H9 (cell line): Measurements from ENCODE around the gene ASB4. TPM values are rescaled to one million over a fixed set of nuclear protein-coding genes. Genes with fewer than 3 reads are reported as not detected.

ENCODE experiments used
- DNase-seq: peaks from one replicate; pipeline ENCODE4 v3.0.0-alpha.2; 2017
- H2AFZ ChIP-seq: one replicate; pipeline ENCODE4 v1.6.1; 2013; ENCODE audit warnings: mild to moderate bottlenecking, low read length, control low read depth, moderate library complexity
- H2AK5ac ChIP-seq: 2 replicates; pipeline ENCODE4 v1.6.1; 2013; ENCODE audit warnings: low read length, control low read depth, mixed read lengths; ENCODE audit not compliant: insufficient read length
- H2BK120ac ChIP-seq: one replicate; pipeline ENCODE4 v1.6.1; 2013; ENCODE audit warnings: low read depth, mild to moderate bottlenecking, low read length, control low read depth, inconsistent platforms; ENCODE audit not compliant: poor library complexity, severe bottlenecking
- H2BK12ac ChIP-seq: 2 replicates; pipeline ENCODE4 v1.6.1; 2013; ENCODE audit warnings: low read length, control low read depth, mixed read lengths, low read depth; ENCODE audit not compliant: insufficient read length
- H2BK15ac ChIP-seq: 2 replicates; pipeline ENCODE4 v1.6.1; 2013; ENCODE audit warnings: low read depth, low read length, control low read depth
- H2BK20ac ChIP-seq: one replicate; pipeline ENCODE4 v1.6.1; 2013; ENCODE audit warnings: low read depth, mild to moderate bottlenecking, low read length, control low read depth, inconsistent platforms; ENCODE audit not compliant: poor library complexity, severe bottlenecking
- H2BK5ac ChIP-seq: 2 replicates; pipeline ENCODE4 v1.6.1; 2013; ENCODE audit warnings: low read length, control low read depth, mixed read lengths; ENCODE audit not compliant: insufficient read length
- H3K14ac ChIP-seq: 2 replicates; pipeline ENCODE4 v1.6.1; 2013; ENCODE audit warnings: low read length, control low read depth; ENCODE audit not compliant: insufficient read depth
- H3K18ac ChIP-seq: 2 replicates; pipeline ENCODE4 v1.6.1; 2013; ENCODE audit warnings: low read depth, mild to moderate bottlenecking, mixed read lengths, low read length, control low read depth; ENCODE audit not compliant: insufficient read length
- H3K23ac ChIP-seq: 2 replicates; pipeline ENCODE4 v1.6.1; 2013; ENCODE audit warnings: low read length, control low read depth, mixed read lengths, low read depth; ENCODE audit not compliant: insufficient read length
- H3K23me2 ChIP-seq: 2 replicates; pipeline ENCODE4 v1.6.1; 2013; ENCODE audit warnings: low read depth, mild to moderate bottlenecking, mixed read lengths, low read length, control low read depth; ENCODE audit not compliant: insufficient read length, poor library complexity, severe bottlenecking
- H3K27ac ChIP-seq: 2 replicates; pipeline ENCODE4 v1.5.1; 2013; ENCODE audit warnings: low read length, control low read depth, mixed read lengths, low read depth; ENCODE audit not compliant: insufficient read length
- H3K27me3 ChIP-seq: 2 replicates; pipeline ENCODE4 v1.6.1; 2013; ENCODE audit warnings: low read length, control low read depth, inconsistent platforms; ENCODE audit not compliant: insufficient read depth
- H3K4ac ChIP-seq: 2 replicates; pipeline ENCODE4 v1.6.1; 2013; ENCODE audit warnings: low read depth, mild to moderate bottlenecking, control low read depth, inconsistent platforms, low read length, moderate library complexity
- H3K4me1 ChIP-seq: 2 replicates; pipeline ENCODE4 v1.6.1; 2013; ENCODE audit warnings: low read length, control low read depth, inconsistent platforms; ENCODE audit not compliant: insufficient read depth
- H3K4me2 ChIP-seq: 2 replicates; pipeline ENCODE4 v1.6.1; 2013; ENCODE audit warnings: low read length, control low read depth, mixed read lengths; ENCODE audit not compliant: insufficient read length, insufficient read depth
- H3K56ac ChIP-seq: 2 replicates; pipeline ENCODE4 v1.6.1; 2013; ENCODE audit warnings: low read depth, mild to moderate bottlenecking, mixed read lengths, low read length, control low read depth; ENCODE audit not compliant: insufficient read length
- H3K79me1 ChIP-seq: 2 replicates; pipeline ENCODE4 v1.6.1; 2013; ENCODE audit warnings: low read depth, mild to moderate bottlenecking, moderate library complexity, low read length, control low read depth, inconsistent platforms; ENCODE audit not compliant: insufficient read depth, poor library complexity, severe bottlenecking
- H3K79me2 ChIP-seq: 2 replicates; pipeline ENCODE4 v1.6.1; 2013; ENCODE audit warnings: low read length, control low read depth, inconsistent platforms; ENCODE audit not compliant: insufficient read depth
- H3K9ac ChIP-seq: 2 replicates; pipeline ENCODE4 v1.6.1; 2013; ENCODE audit warnings: low read length, control low read depth, mixed read lengths; ENCODE audit not compliant: insufficient read length; ENCODE audit errors: extremely low read depth
- H3K9me3 ChIP-seq: one replicate; pipeline ENCODE4 v1.6.1; 2013; ENCODE audit warnings: low read depth, low read length, inconsistent platforms; ENCODE audit not compliant: control insufficient read depth
- H3T11ph ChIP-seq: one replicate; pipeline ENCODE4 v1.6.1; 2013; ENCODE audit warnings: mild to moderate bottlenecking, low read length, control low read depth, inconsistent platforms
- H4K20me1 ChIP-seq: one replicate; pipeline ENCODE4 v1.6.1; 2013; ENCODE audit not compliant: control insufficient read depth, insufficient read length, insufficient read depth
- H4K5ac ChIP-seq: 2 replicates; pipeline ENCODE4 v1.6.1; 2013; ENCODE audit warnings: low read depth, mild to moderate bottlenecking, mixed read lengths, low read length, control low read depth; ENCODE audit not compliant: insufficient read length
- H4K8ac ChIP-seq: replicated peaks from 2 replicates; pipeline ENCODE4 v1.6.1; 2013; ENCODE audit warnings: low read length, control low read depth, mixed read lengths, low read depth; ENCODE audit not compliant: insufficient read length
- H4K91ac ChIP-seq: 2 replicates; pipeline ENCODE4 v1.6.1; 2013; ENCODE audit warnings: low read depth, mild to moderate bottlenecking, moderate library complexity, mixed read lengths, low read length, control low read depth; ENCODE audit not compliant: insufficient read length
- H3K27ac Mint-ChIP-seq, 3 experiments: 2 replicates in 2 of 3; 3 replicates in 1 of 3; pipeline ENCODE4 v1.8.0; 2020 to 2021; ENCODE audit warnings: mixed read lengths in 3 of 3, mild to moderate bottlenecking in 1 of 3, moderate library complexity in 1 of 3
- H3K27me3 Mint-ChIP-seq: 2 replicates; pipeline ENCODE4 v1.8.0; 2021; ENCODE audit warnings: low read depth, mild to moderate bottlenecking, moderate library complexity, mixed read lengths
- H3K36me3 Mint-ChIP-seq, 3 experiments: 2 replicates in 2 of 3; 3 replicates in 1 of 3; pipeline ENCODE4 v1.8.0; 2020 to 2021; ENCODE audit warnings: low read depth in 3 of 3, mixed read lengths in 3 of 3; ENCODE audit not compliant: insufficient read depth in 1 of 3
- H3K4me1 Mint-ChIP-seq, 2 experiments: 2 replicates each; pipeline ENCODE4 v1.8.0; 2020; ENCODE audit warnings: mixed read lengths in 2 of 2
- H3K4me3 Mint-ChIP-seq, 2 experiments: 2 replicates in 1 of 2; 3 replicates in 1 of 2; pipeline ENCODE4 v1.8.0; 2020 to 2021; ENCODE audit warnings: mild to moderate bottlenecking in 2 of 2, mixed read lengths in 2 of 2, moderate library complexity in 1 of 2
- H3K9me3 Mint-ChIP-seq, 2 experiments: 2 replicates in 1 of 2; 3 replicates in 1 of 2; pipeline ENCODE4 v1.8.0; 2020; ENCODE audit warnings: mild to moderate bottlenecking in 2 of 2, mixed read lengths in 2 of 2, moderate library complexity in 1 of 2
- CTCF ChIP-seq: fragments of 200-600 bp; sonication (generic); conservative IDR thresholded peaks from 3 replicates; pipeline ENCODE4 v1.8.0; 2021; ENCODE audit warnings: antibody characterized with exemption, mild to moderate bottlenecking
- WGBS: extraction: QIAGEN DNeasy Blood & Tissue Kit; methylation state at CpG from one replicate; pipeline ENCODE4 v1.1.7; 2013; ENCODE audit warnings: missing lambda C conversion rate, low lambda C conversion rate, mixed read lengths; ENCODE audit not compliant: insufficient read length; ENCODE audit errors: extremely low coverage; 5-methylcytosine and 5-hydroxymethylcytosine counted together
- total RNA-seq: library from RNA; stranded (reverse); gene quantifications from 2 replicates; pipeline ENCODE4 v1.2.1, GENCODE V29; 2021

Gene ASB4
- total RNA-seq, 1 experiment from 2014 or later = not detected

DNA sequence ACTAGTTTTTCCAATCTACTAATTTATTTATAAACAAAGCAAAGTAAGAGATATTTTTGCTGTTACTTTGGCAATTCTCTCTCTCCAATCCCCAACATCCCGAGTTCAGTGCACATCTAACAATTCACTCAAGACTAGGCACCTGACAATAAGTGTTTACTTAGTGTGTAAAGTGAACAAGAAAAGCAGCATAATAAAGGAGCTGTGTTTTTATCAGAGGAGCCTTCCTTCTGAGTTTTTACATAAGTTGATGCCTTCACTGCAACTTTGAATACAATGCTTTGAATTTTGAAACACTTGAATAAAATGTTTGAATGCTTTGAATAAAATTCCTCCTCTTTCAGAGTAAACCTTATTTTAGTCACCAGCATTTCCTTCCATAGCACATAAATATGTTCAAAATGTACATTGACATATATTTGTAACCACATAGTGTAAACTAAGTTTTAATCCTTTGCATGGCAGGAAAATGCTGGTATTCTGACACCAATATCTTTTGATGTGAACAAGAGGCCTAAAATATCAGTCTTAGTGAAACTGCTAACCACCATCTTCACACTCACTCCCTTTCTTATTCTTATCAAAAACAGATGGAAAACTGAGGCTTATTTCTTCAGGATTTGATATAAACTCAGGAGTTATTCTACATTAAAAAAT is 99.2 kb downstream of the ASB4 start:
- H4K8ac ChIP-seq = no peak overlapping the region
- no peaks in the 10 kb centered on the region for H3K4me1 ChIP-seq
- no peak overlapping the region for H2BK5ac ChIP-seq
- no peak overlapping the region for H3K4me2 ChIP-seq
- no peaks in the 10 kb centered on the region for H3K23me2 ChIP-seq
- no peak overlapping the region for H2AK5ac ChIP-seq
- H3K23ac ChIP-seq = no peak overlapping the region
- Mint-ChIP-seq H3K9me3 (no peaks in the 10 kb centered on the region), H3K4me3 (no peak overlapping the region), H3K27ac (no peak overlapping the region), H3K27me3 (no peaks in the 10 kb centered on the region; the same call in 1 of the 2 replicates), H3K4me1 (peaks cover 8 to 9% of the 10 kb centered on the region in 2 experiments; a peak in 3 of 4 replicates), H3K36me3 (no peaks in the 10 kb centered on the region)
- no peak overlapping the region for H3K18ac ChIP-seq
- WGBS = no CpG with 5 or more reads among the region's 1 CpG
- no peak for DNase-seq
- H2AFZ ChIP-seq = no peak overlapping the region
- H3K9ac ChIP-seq = no peak overlapping the region
- no peak overlapping the region for H3K27ac ChIP-seq
- no peak overlapping the region for H4K91ac ChIP-seq
- TF ChIP-seq CTCF = no peak
- H3T11ph ChIP-seq = no peak overlapping the region
- H3K14ac ChIP-seq = no peak overlapping the region
- H3K27me3 ChIP-seq = no peaks in the 10 kb centered on the region
- no peak overlapping the region for H2BK120ac ChIP-seq
- no peak overlapping the region for H3K56ac ChIP-seq
- no peak overlapping the region for H4K5ac ChIP-seq
- no peak overlapping the region for H2BK20ac ChIP-seq
- H3K4ac ChIP-seq = no peak overlapping the region
- H3K79me1 ChIP-seq = no peaks in the 10 kb centered on the region
- no peaks in the 10 kb centered on the region for H3K79me2 ChIP-seq
- no peak overlapping the region for H2BK12ac ChIP-seq
- H2BK15ac ChIP-seq = no peak overlapping the region
- H3K9me3 ChIP-seq = no peaks in the 10 kb centered on the region
- H4K20me1 ChIP-seq = no peaks in the 10 kb centered on the region
